LNCaP clone FGC (cell line): Measurements from ENCODE around the gene SOHLH2.

ENCODE experiments used
- DNase-seq: peaks from one replicate; pipeline ENCODE4 v3.0.0-alpha.2; 2011; ENCODE audit warnings: low read depth
- H3K4me3 ChIP-seq: 2 replicates; pipeline ENCODE4 v1.5.1; 2011; ENCODE audit warnings: mild to moderate bottlenecking, low read depth, low read length, control low read depth
- TF ChIP-seq, protein P1 (sequence below): IDR thresholded peaks from 2 replicates; pipeline ENCODE4 v1.5.1; 2012; ENCODE audit warnings: mild to moderate bottlenecking; ENCODE audit not compliant: control insufficient read depth, insufficient read depth; ENCODE audit errors: extremely low read depth

Gene SOHLH2

DNA sequence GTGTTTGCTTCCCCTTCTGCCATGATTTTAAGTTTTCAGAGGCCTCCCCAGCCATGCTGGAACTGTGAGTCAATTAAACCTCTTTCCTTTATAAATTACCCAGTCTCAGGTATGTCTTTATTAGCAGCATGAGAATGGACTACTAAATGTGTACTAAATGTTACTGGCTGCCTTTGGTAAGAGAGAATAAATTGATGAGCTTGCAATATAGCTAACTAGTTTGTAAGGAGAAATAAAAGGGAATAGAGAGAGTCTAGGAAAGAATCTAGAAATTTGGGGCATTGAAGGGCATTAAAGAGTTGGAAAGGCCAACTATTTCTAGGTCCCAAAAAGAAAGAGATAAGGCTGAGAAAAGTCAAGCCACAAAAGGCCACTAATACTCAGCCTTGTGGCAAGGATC is 5.5 kb upstream of the SOHLH2 start:
- DNase-seq = no peak
- no peak overlapping the region for H3K4me3 ChIP-seq
- TF ChIP-seq, protein P1, sequence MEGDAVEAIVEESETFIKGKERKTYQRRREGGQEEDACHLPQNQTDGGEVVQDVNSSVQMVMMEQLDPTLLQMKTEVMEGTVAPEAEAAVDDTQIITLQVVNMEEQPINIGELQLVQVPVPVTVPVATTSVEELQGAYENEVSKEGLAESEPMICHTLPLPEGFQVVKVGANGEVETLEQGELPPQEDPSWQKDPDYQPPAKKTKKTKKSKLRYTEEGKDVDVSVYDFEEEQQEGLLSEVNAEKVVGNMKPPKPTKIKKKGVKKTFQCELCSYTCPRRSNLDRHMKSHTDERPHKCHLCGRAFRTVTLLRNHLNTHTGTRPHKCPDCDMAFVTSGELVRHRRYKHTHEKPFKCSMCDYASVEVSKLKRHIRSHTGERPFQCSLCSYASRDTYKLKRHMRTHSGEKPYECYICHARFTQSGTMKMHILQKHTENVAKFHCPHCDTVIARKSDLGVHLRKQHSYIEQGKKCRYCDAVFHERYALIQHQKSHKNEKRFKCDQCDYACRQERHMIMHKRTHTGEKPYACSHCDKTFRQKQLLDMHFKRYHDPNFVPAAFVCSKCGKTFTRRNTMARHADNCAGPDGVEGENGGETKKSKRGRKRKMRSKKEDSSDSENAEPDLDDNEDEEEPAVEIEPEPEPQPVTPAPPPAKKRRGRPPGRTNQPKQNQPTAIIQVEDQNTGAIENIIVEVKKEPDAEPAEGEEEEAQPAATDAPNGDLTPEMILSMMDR = no peak

DNA sequence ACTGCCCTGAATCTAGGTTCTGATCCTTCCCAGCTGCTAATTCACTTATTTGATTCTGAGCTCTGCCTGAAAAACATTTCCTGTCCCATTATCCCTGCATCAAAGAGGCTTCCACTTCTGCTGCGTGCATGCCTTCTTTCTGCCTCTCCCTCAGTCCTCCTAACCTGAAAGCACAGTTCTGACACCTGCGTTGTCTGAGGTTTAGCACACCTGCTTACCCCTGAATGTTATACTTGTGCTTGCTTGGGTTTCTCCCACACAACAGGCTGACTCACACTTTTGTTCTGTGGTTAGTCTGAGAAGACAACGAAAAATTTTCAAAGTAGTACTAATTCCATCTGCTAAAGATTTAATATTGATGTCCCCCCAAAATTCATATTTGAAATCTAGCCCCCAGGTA is 3.1 kb upstream of the SOHLH2 start:
- no peak overlapping the region for H3K4me3 ChIP-seq
- no peak for DNase-seq
- TF ChIP-seq, protein P1 = no peak

DNA sequence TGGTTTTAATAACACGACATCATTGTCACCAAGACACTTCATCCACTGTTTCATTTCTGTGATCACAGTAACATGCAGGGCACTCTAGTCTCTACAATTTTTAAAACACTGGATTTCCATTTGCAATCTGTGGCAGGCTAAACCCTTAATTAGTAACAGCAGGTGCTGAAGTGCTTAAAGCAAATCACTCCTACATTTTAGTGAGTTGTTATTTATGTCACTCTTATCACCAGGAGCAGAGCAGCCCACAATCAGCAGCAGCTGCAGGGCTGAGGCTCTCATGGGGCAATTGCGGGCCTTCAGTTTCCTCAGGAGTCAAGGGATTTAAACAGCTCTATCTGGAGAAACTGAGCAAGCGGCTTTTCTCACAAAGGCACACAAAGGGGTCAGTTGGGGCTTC is 1.6 kb downstream of the SOHLH2 start:
- TF ChIP-seq, protein P1 = no peak
- DNase-seq = no peak
- H3K4me3 ChIP-seq = no peak overlapping the region

DNA sequence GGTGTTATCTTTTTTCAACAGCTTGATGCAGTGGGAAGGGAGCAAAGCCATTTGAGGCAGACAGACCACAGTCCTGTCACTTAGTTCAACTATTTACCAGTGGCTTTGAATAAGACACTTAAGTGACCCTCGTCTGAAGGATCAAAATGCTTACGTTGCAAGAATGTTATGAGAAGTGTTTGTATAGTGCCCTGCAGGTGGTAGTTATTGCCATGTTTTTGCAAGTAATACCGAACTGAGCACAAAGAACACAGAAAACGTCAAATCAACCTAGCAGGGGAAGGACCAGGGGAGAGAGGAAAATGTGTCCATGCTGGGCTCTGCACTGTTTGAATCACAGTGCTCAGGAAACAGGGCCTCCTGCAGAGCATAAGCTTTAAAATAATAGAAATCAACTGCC is 2.8 kb downstream of the SOHLH2 start:
- no peak for DNase-seq
- no peak overlapping the region for H3K4me3 ChIP-seq
- TF ChIP-seq, protein P1 = no peak

DNA sequence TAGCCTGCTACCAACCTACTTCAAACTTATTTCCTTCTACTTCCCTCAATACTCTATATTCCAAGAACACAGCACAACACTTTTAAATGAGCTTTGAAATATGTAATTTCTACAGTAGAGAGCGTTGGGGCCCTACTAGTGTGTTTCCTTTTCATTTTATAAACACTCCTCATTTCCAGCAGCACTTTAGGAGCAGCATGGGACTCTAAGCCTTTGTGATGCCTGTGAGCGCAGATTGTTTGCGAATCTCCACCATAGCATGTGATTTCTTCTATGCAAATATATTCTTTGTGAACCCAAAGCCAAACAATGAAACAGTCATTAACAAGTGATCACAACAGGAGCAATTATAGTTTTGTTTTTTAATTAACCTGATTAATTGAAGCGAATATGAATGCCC is 3.6 kb downstream of the SOHLH2 start:
- H3K4me3 ChIP-seq = no peak overlapping the region
- DNase-seq = no peak
- TF ChIP-seq, protein P1 = no peak

DNA sequence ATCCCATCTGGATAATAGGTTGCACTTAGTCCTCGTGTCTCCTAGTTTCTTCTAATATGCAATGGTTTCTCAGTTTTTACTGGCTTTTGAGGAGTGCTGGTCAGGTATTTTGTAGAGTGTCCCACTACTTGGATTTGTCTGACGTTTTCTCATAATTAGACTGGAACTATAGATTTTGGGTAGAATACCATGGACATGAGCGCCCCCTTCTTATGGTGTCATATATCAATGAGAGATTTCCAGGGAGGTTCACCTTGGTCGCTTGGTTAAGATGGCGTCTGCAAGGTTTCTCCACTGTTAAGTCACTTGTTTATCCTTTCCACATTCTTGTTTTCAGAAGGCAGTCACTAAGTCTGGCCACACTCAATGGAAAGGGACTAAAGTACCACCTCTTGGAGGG is 6.7 kb downstream of the SOHLH2 start:
- DNase-seq = no peak
- TF ChIP-seq, protein P1 = peak; percentile 19; the same call in 1 of the 2 replicates
- no peak overlapping the region for H3K4me3 ChIP-seq

DNA sequence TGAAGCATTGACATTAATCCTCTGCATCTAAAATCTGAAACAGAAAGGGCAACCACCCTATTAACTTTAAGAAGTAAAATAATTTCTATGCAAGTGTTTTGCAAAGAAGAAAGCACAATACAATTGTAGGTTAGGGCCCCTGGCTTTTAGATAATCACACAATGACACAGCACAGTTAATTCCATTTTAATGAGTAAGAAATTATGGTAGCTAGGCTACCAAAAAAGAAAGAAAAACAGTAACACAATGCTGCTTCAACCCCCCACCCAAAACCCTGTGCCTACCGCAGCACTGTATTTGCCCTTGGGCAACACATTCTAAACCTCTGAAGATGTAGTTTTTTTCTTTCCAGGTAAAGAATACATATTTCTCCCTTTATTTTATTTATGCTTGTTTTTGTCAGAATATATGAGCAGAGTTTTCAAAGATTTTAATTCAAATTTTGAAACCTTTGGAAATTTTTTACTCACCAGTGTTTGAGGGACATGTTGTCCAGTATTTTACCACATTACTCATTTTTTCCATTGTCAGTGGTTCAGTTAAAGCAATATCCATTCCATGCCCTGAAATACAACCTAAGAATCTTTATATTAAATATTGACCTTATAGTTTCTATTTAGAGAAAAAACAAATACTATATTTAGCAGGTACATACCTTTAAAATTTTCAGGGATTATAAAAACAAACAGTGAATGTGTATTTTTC is 21.1 kb downstream of the SOHLH2 start:
- DNase-seq = no peak
- no peak overlapping the region for H3K4me3 ChIP-seq
- TF ChIP-seq, protein P1 = no peak
